MCF 10A (cell line): ENCODE results near the gene ANO7. TPM values are rescaled to one million over a fixed set of nuclear protein-coding genes. Genes with fewer than 3 reads are reported as not detected.

Experiments
- BruUV-seq: library from RNA; stranded (reverse); fragments of 400-500 nt; replicated peaks from 2 replicates; lab custom pipeline; 2021; lab: Mats Ljungman, UMichigan
- CTCF ChIA-PET: fragments of 300-600 bp; sonication (Branson Sonifier 250); formaldehyde crosslinking; extraction: SDS; loops from one replicate; lab custom pipeline; 2021; ENCODE audit warnings: antibody characterized with exemption, inconsistent platforms; lab: Yijun Ruan, JAX
- POLR2A ChIA-PET: fragments of 300-600, 350-650 bp; sonication (Branson Sonifier 250); formaldehyde crosslinking; extraction: SDS; loops from one replicate; lab custom pipeline; 2020; ENCODE audit warnings: antibody characterized with exemption, inconsistent platforms; lab: Yijun Ruan, JAX
- DNase-seq: peaks from one replicate; pipeline ENCODE4 v3.0.0-alpha.2; 2018; ENCODE audit not compliant: unreplicated experiment
- H3K27ac Mint-ChIP-seq: one replicate; pipeline ENCODE4 v1.8.0; 2022; ENCODE audit warnings: mild to moderate bottlenecking, low read depth, mixed read lengths; ENCODE audit not compliant: unreplicated experiment
- H3K27me3 Mint-ChIP-seq: one replicate; pipeline ENCODE4 v1.8.0; 2022; ENCODE audit warnings: mixed read lengths; ENCODE audit not compliant: insufficient read depth, unreplicated experiment
- H3K36me3 Mint-ChIP-seq: one replicate; pipeline ENCODE4 v1.8.0; 2022; ENCODE audit warnings: mild to moderate bottlenecking, moderate library complexity, mixed read lengths; ENCODE audit not compliant: insufficient read depth, unreplicated experiment
- H3K4me1 Mint-ChIP-seq: one replicate; pipeline ENCODE4 v1.8.0; 2022; ENCODE audit warnings: mixed read lengths; ENCODE audit not compliant: insufficient read depth, unreplicated experiment
- H3K4me3 Mint-ChIP-seq: one replicate; pipeline ENCODE4 v1.8.0; 2022; ENCODE audit warnings: mild to moderate bottlenecking, moderate library complexity, mixed read lengths; ENCODE audit not compliant: unreplicated experiment
- H3K9me3 Mint-ChIP-seq: one replicate; pipeline ENCODE4 v1.8.0; 2022; ENCODE audit warnings: mixed read lengths; ENCODE audit not compliant: unreplicated experiment
- intact Hi-C: fragments of 100-400 bp; cut with micrococcal nuclease; formaldehyde crosslinking; loops from 2 replicates; pipeline ENCODE4 v1.14.1; 2022
- total RNA-seq: library from RNA; stranded (reverse); gene quantifications from 2 replicates; pipeline ENCODE4 v1.2.3, GENCODE V29; 2022
- TF ChIP-seq, protein P1 (sequence below): fragments of 200-600 bp; IDR thresholded peaks from one replicate; pipeline ENCODE4 v1.8.0; 2022; ENCODE audit warnings: antibody characterized with exemption, mild to moderate bottlenecking; ENCODE audit not compliant: unreplicated experiment

ANO7 gene
- total RNA-seq, 1 experiment from 2014 or later = 0.14 TPM

DNA sequence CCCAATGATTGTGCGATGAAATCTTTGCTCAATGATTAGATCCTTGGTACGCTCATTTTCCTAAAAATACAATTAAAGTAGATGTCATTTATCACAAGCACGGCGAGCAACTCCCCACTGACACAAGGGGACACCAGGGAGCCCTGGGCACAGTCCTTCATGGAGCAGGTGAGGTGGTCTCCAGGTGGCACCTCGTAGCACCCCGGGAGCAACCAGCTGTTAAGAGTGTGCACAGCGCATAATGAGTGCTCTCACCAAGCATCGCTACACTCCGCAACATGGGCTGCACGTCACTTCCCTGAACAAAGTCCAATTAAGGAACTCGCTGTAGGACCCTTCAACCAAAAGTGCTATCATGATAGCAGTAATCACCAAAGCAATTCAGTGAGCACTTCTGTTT is 59.8 kb downstream of the ANO7 start:
- ChIA-PET CTCF (interaction anchor here (1.1 kb wide), 1 partner anchor 8 kb away, joined by 4 read pairs; no protein-coding TSS in a partner anchor), POLR2A (no interaction called here)
- Mint-ChIP-seq H3K36me3 (peaks cover 98% of the 10 kb centered on the region), H3K27me3 (no peaks in the 10 kb centered on the region), H3K4me3 (no peak overlapping the region), H3K27ac (no peak overlapping the region), H3K9me3 (no peaks in the 10 kb centered on the region), H3K4me1 (no peaks in the 10 kb centered on the region)
- TF ChIP-seq, protein P1, sequence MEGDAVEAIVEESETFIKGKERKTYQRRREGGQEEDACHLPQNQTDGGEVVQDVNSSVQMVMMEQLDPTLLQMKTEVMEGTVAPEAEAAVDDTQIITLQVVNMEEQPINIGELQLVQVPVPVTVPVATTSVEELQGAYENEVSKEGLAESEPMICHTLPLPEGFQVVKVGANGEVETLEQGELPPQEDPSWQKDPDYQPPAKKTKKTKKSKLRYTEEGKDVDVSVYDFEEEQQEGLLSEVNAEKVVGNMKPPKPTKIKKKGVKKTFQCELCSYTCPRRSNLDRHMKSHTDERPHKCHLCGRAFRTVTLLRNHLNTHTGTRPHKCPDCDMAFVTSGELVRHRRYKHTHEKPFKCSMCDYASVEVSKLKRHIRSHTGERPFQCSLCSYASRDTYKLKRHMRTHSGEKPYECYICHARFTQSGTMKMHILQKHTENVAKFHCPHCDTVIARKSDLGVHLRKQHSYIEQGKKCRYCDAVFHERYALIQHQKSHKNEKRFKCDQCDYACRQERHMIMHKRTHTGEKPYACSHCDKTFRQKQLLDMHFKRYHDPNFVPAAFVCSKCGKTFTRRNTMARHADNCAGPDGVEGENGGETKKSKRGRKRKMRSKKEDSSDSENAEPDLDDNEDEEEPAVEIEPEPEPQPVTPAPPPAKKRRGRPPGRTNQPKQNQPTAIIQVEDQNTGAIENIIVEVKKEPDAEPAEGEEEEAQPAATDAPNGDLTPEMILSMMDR = no peak
- intact Hi-C loops = no loop called here
- DNase-seq = no peak
- no TSS peak for BruUV-seq

DNA sequence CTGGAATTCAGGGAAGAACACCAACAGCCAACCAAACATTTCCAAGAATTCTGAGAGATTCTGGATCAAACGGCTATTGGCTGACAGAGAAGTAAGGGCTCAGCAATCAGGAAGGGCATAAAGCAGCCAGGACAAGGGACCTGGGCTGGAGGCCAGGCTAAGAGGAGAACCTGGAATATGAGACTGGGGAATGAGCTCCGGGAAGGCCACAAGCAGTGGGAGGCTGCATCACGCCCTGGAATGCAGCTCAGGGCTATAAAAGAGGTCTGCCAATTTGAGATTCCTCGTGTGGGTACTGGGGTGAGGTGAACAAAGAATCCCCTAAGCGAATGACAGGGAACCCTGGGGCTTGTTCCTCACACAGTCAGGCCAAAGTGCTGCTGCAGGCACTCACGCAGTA is 60.4 kb downstream of the ANO7 start:
- intact Hi-C loops = no loop called here
- TF ChIP-seq, protein P1 = no peak
- ChIA-PET POLR2A (no interaction called here), CTCF (interaction anchor here (1.1 kb wide), 1 partner anchor 8 kb away, joined by 4 read pairs; no protein-coding TSS in a partner anchor)
- no peak for DNase-seq
- H3K4me3 Mint-ChIP-seq = no peak overlapping the region
- H3K27ac Mint-ChIP-seq = no peak overlapping the region
- no TSS peak for BruUV-seq
- H3K36me3 Mint-ChIP-seq = peaks cover 98% of the 10 kb centered on the region
- H3K4me1 Mint-ChIP-seq = no peaks in the 10 kb centered on the region
- no peaks in the 10 kb centered on the region for H3K9me3 Mint-ChIP-seq
- no peaks in the 10 kb centered on the region for H3K27me3 Mint-ChIP-seq

DNA sequence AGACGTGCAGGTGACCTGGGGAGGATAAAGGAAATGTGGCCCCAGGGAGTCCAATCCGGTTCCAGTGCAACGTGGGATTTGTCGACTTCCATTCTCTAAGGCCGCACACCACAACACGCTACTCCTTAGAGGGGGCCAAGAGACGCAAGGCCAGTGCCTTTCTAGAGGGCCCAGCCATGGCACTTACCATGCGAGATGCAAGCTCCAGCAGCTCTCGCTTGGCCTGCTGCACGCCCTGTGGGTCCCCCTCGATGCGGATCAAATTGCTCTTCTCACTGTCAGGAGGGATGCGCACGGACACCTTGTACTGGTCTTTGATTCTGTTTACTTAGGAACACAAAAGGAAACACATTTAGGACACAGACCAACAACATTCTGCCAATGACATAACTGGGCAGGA is 61.2 kb downstream of the ANO7 start:
- BruUV-seq = no TSS peak
- intact Hi-C loops = no loop called here
- H3K4me3 Mint-ChIP-seq = no peak overlapping the region
- no peaks in the 10 kb centered on the region for H3K4me1 Mint-ChIP-seq
- TF ChIP-seq, protein P1 = no peak
- CTCF ChIA-PET = interaction anchor here (0.8 kb wide), 1 partner anchor 18 kb away, joined by 6 read pairs; no protein-coding TSS in a partner anchor
- H3K27me3 Mint-ChIP-seq = no peaks in the 10 kb centered on the region
- POLR2A ChIA-PET = interaction anchor here (0.8 kb wide), 1 partner anchor 38 kb away, joined by 4 read pairs; no protein-coding TSS in a partner anchor
- H3K36me3 Mint-ChIP-seq = peaks cover 98% of the 10 kb centered on the region
- H3K9me3 Mint-ChIP-seq = no peaks in the 10 kb centered on the region
- no peak overlapping the region for H3K27ac Mint-ChIP-seq
- no peak for DNase-seq

DNA sequence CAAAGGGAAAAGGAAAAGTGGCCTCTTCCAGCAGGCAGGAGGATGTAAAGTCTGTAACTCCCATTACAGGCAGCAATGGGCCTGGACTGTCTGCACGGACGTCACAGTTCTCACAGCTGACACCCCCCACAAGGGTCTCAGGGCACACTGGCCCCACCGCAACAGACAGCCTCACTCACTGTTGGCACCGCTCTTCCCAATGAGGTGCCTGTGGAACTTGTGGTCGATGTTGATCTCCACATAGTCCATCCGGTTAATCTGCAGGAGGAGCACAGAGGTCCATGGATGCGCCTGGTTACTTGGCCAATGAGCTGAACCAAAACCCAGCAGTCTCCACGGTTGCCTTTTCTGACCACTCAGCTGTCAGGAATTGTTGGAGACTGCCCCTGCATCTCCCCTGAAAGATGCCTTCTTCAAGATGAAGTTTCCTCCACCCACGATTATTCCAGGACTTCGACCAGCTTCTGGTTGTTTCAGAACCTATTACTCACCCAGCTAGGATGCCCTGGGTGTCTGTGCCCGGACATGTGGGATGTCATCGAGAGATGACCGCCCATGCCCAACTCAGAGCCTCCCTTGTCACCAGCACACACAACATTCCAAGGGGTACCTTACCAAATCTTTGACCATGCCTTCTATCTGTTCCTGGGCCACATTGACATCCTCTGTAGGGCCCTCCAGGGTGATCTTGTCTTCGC is 64.5 kb downstream of the ANO7 start:
- no peak for DNase-seq
- Mint-ChIP-seq H3K9me3 (no peaks in the 10 kb centered on the region), H3K27ac (no peak overlapping the region), H3K4me1 (no peaks in the 10 kb centered on the region), H3K4me3 (no peak overlapping the region), H3K36me3 (peaks cover 93% of the 10 kb centered on the region), H3K27me3 (no peaks in the 10 kb centered on the region)
- no TSS peak for BruUV-seq
- TF ChIP-seq, protein P1 = no peak
- intact Hi-C loops = no loop called here
- ChIA-PET CTCF (no interaction called here), POLR2A (interaction anchor here (0.6 to 0.8 kb wide), 3 partner anchors 15 to 118 kb away, joined by 3 to 4 read pairs (median 3); no protein-coding TSS in a partner anchor)
